Upper lobe of left lung (tissue), 6 donors: Measurements from ENCODE around the gene STYXL1. TPM values are rescaled to one million over a fixed set of nuclear protein-coding genes. Genes with fewer than 3 reads are reported as not detected.

Experiments
- ATAC-seq, 2 donors: fragments of 200-7000 bp; cut with Tn5 transposase; one replicate each; pipeline ENCODE4 v1.9.1; 2022; ENCODE audit warnings: mild to moderate bottlenecking in 2 of 2, moderate library complexity in 2 of 2; ENCODE audit not compliant: low FRiP score in 2 of 2
- DNase-seq, 2 donors: peaks; one replicate each; pipeline ENCODE4 v3.0.0-alpha.2; 2019 to 2020
- H3K27ac ChIP-seq, 4 donors: fragments of 200-600 bp; sonication (generic); one replicate each; pipeline ENCODE4 v1.5.1; 2016 to 2019
- H3K27me3 ChIP-seq, 4 donors: fragments of 200-600 bp; sonication (generic); one replicate each; pipeline ENCODE4 v1.5.1; 2017 to 2019
- H3K36me3 ChIP-seq, 4 donors: fragments of 200-600 bp; sonication (generic); one replicate each; pipeline ENCODE4 v1.5.1; 2016 to 2019
- H3K4me1 ChIP-seq, 4 donors: fragments of 200-600 bp; sonication (generic); one replicate each; pipeline ENCODE4 v1.5.1; 2018 to 2019
- H3K4me3 ChIP-seq, 4 donors: fragments of 200-600 bp; sonication (generic); one replicate each; pipeline ENCODE4 v1.5.1; 2017 to 2019; ENCODE audit warnings: mild to moderate bottlenecking in 2 of 4, moderate library complexity in 1 of 4
- H3K9me3 ChIP-seq, 4 donors: fragments of 200-600 bp; sonication (generic); one replicate each; pipeline ENCODE4 v1.5.1; 2018 to 2019
- EP300 ChIP-seq, 4 donors: sonication (generic); formaldehyde crosslinking; IDR thresholded peaks; one replicate each; pipeline ENCODE4 v1.5.1; 2017; ENCODE audit warnings: antibody characterized with exemption in 4 of 4, control low read depth in 2 of 4
- POLR2A ChIP-seq, 4 donors: fragments of 450-650 bp; IDR thresholded peaks; one replicate each; pipeline ENCODE4 v1.5.1; 2016 to 2017; ENCODE audit warnings: antibody characterized with exemption in 4 of 4, mild to moderate bottlenecking in 2 of 4
- POLR2AphosphoS5 ChIP-seq, 2 donors: sonication (generic); formaldehyde crosslinking; IDR thresholded peaks; one replicate each; pipeline ENCODE4 v1.5.1; 2017; ENCODE audit warnings: antibody characterized with exemption in 2 of 2
- WGBS, 2 donors: methylation state at CpG; one replicate each; pipeline ENCODE4 v1.1.5; 2017 to 2018; 5-methylcytosine and 5-hydroxymethylcytosine counted together
- small RNA-seq, 4 donors: library from RNA; depleted of rRNA; stranded (forward); fragments of <200 nt; gene quantifications; one replicate each; pipeline ENCODE3, GENCODE V24; 2016
- total RNA-seq, 6 donors: library from RNA; depleted of rRNA in 4 of 6; stranded (reverse); fragments of >200 nt in 4 of 6; gene quantifications; one replicate each; pipeline versions ENCODE4 v1.1.0 to v1.2.1, GENCODE V29; 2016 to 2021
- TF ChIP-seq, protein P1 (sequence below), 6 experiments: fragments of 450-650 bp in 4 of 6; fragments of 200-600 bp in 2 of 6; sonication (generic) in 2 of 6; IDR thresholded peaks; one replicate each; pipeline ENCODE4 v1.5.1; 2016 to 2019; ENCODE audit warnings: antibody characterized with exemption in 6 of 6
- donor health status: DM: no; HTN: no; CAD: no; lungs with moderate emphysema.
- donor health status: DM: no; HTN: yes; CAD: no; lungs with severe emphysema.

STYXL1 gene
- total RNA-seq, 6 donors from 2014 or later = 11.1 to 71.2 (median 23.5) TPM

DNA sequence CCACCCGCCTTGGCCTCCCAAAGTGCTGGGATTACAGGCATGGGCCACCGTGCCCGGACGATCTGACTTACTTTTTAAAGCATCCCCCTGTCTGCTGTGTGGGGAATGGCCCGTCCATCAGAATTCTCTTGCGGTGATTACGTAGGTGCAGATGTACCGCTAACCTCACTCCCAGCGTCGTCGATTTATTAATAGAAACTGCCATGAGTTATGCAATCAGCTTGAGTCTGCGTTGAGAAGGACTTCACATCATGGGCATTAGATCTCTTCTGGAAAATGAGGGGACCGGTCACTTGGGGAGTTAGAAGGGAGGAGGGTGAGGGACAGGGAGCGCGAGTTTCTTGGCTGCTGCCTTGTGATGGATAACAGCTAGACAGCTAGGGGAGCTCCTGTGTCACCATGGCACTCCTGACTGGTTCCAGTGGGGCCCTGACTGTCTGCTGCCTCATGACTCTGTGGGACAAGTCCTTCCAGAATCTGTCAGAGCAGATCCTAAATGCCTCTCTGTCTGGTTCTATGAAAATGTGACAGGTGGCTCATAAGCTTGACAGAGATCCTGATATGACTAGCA, 97.6 kb downstream of the STYXL1 start:
- Histone ChIP-seq H3K27me3 (no peaks in the 10 kb centered on the region), H3K9me3 (no peaks in the 10 kb centered on the region), H3K36me3 (peaks cover under 1 to 22% (median 7%) of the 10 kb centered on the region in 4 donors), H3K4me3 (no peak overlapping the region), H3K4me1 (peaks cover 38 to 63% (median 53%) of the 10 kb centered on the region in 4 donors), H3K27ac (peak overlapping the region; percentile 58 to 88 (median 80))
- TF ChIP-seq EP300 (IDR thresholded peaks at IDR 0.05) = no peak
- TF ChIP-seq POLR2AphosphoS5 (IDR thresholded peaks at IDR 0.05) = peak in 1 of 2 donors; percentile 49
- peak in 1 of 4 donors; percentile 20 for TF ChIP-seq POLR2A (IDR thresholded peaks at IDR 0.05)
- TF ChIP-seq, protein P1, sequence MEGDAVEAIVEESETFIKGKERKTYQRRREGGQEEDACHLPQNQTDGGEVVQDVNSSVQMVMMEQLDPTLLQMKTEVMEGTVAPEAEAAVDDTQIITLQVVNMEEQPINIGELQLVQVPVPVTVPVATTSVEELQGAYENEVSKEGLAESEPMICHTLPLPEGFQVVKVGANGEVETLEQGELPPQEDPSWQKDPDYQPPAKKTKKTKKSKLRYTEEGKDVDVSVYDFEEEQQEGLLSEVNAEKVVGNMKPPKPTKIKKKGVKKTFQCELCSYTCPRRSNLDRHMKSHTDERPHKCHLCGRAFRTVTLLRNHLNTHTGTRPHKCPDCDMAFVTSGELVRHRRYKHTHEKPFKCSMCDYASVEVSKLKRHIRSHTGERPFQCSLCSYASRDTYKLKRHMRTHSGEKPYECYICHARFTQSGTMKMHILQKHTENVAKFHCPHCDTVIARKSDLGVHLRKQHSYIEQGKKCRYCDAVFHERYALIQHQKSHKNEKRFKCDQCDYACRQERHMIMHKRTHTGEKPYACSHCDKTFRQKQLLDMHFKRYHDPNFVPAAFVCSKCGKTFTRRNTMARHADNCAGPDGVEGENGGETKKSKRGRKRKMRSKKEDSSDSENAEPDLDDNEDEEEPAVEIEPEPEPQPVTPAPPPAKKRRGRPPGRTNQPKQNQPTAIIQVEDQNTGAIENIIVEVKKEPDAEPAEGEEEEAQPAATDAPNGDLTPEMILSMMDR (IDR thresholded peaks at IDR 0.05) = no peak
- WGBS, 2 donors = 64 to 69% methylated on average over 15 of the region's 15 CpGs
- no peak for ATAC-seq
- DNase-seq = peak in 1 of 2 donors; percentile 61

DNA sequence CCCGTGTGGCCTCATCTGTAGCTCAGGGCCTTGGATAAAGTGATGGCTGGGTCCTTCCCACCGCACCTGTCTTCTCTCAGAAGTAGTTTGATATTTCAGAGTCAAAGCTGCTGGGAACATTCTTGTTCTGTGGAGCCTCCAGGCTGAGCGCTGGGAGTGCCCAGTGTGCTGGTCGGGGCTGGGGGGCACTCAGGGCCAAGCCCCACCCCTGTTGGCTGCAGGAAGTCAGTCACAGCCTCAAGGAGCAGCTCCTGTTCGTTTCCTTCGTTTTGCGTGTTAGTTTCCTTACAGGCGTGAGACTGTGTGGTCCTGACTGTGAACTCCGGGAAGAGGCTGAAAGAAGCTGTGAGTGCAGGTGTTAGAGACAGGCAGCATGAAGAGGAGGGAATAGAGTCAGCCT, 99.6 kb downstream of the STYXL1 start:
- Histone ChIP-seq H3K27me3 (no peaks in the 10 kb centered on the region), H3K27ac (peak overlapping the region; percentile 44 to 88 (median 75)), H3K4me1 (peaks cover 44 to 70% (median 60%) of the 10 kb centered on the region in 4 donors), H3K36me3 (peaks cover 0 to 8% (median 0%) of the 10 kb centered on the region in 4 donors), H3K9me3 (no peaks in the 10 kb centered on the region), H3K4me3 (no peak overlapping the region)
- peak in 1 of 2 donors; percentile 55 for DNase-seq
- TF ChIP-seq POLR2A (IDR thresholded peaks at IDR 0.05) = peak in 1 of 4 donors; percentile 23
- TF ChIP-seq, protein P1 (IDR thresholded peaks at IDR 0.05) = no peak
- ATAC-seq = peak in 1 of 2 donors; percentile 56
- 29 to 54% methylated on average over 6 to 9 of the region's 9 CpGs for WGBS, 2 donors

Small RNA genes within 50 kb of the gene (small RNA-seq; reads per million reads assigned to genes)
- 0 reads per million in 4 donors for gene RNU6-863P

Other genes starting within 250 kb of the STYXL1 start
- 1 to 10 TPM in 4 of 6 donors, not detected in 2; 1.4 to 7.6 (median 2.7) TPM for gene CCL24, start 234.2 kb downstream of the STYXL1 start, total RNA-seq
- 100 to 1,000 TPM in 2 of 6 donors, 10 to 100 TPM in 4; 35.6 to 132 (median 82.5) TPM for gene RHBDD2, start 169.0 kb downstream of the STYXL1 start, total RNA-seq
- gene POR, start 132.8 kb downstream of the STYXL1 start, total RNA-seq = 100 to 1,000 TPM; 107 to 257 (median 194) TPM
- gene TMEM120A, start 53.4 kb downstream of the STYXL1 start, total RNA-seq = 10 to 100 TPM; 27.5 to 75.4 (median 43.1) TPM
- gene MDH2, start 106 bp upstream of the STYXL1 start, total RNA-seq = 100 to 1,000 TPM in 3 of 6 donors, 10 to 100 TPM in 3; 52.4 to 131 (median 111) TPM
- 1 to 10 TPM in 2 of 6 donors, under 1 TPM in 4; 0.30 to 1.5 (median 0.72) TPM for gene SRRM3, start 153.9 kb upstream of the STYXL1 start, total RNA-seq